GM19328 (cell line): ENCODE measurements around the gene NT5C1B.
"Not testable (repeated sequence)": the region's sequence is repeated elsewhere in the genome, so short reads cannot be mapped to it uniquely, and the experiment has no call there.

Experiments
- ATAC-seq: cut with Tn5 transposase; IDR thresholded peaks from one replicate; pipeline ENCODE4 v1.9.1; 2021; ENCODE audit warnings: mild to moderate bottlenecking, moderate library complexity; ENCODE audit not compliant: unreplicated experiment

Gene NT5C1B

DNA sequence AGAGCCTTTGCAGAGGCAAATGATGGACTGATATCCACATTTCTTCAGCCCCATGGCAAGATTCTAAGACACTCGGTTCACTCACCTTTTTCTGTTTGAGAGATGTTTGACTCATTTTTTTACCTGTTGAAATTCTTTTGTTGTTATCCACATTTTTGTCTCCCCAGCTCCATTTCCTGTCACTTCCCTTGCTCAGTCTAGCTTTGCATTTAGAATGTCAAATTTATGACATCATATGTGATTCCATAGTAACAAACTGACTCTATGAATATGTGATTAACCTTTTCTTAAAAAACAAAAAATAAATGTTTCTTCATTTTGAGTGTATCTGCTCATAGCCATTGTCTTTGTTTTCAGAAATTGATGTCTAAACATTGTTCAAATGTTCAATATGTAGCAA lies at the start of gene NT5C1B:
Gene NT5C1B (minus strand): TSS at position 216 of the 400 bp plus-strand sequence. CDS start 101 bp downstream, at position 115.
- no peak for ATAC-seq

DNA sequence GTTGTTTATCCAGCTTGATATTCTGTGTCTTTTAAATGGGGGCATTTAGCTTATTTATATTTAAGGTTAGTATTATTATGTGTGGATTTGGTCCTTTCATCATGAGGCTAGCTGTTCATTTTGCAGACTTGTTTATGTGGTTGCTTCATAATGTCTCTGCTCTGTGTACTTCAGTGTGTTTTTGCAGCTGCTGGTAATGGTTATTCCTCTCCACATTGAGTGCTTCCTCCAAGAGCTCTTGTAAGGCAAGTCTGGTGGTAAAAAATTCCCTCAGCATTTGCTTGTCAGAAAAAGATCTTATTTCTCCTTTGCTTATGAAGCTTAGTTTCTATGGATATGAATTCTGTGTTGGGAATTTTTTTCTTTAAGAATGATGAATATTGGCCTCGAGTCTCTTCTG lies 47.8 kb upstream of the NT5C1B start:
- no peak for ATAC-seq

DNA sequence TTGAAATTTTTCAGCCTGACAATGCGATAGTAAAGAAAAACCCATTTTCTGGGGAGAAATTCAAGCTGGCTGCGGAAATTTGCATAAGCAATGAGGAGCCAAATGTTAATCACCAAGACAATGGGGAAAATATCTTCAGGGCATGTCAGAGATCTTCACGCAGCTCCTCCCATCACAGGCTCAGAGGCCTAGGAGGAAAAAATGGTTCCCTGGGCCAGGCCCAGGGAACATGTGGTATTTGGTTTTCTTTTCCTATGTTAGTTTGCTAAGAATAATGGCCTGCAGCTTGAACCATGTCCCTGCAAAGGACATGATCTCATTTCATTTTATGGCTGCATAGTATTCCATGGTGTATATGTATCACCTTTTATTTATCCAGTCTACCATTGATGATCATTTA lies 43.3 kb upstream of the NT5C1B start:
- ATAC-seq: not testable (repeated sequence)

DNA sequence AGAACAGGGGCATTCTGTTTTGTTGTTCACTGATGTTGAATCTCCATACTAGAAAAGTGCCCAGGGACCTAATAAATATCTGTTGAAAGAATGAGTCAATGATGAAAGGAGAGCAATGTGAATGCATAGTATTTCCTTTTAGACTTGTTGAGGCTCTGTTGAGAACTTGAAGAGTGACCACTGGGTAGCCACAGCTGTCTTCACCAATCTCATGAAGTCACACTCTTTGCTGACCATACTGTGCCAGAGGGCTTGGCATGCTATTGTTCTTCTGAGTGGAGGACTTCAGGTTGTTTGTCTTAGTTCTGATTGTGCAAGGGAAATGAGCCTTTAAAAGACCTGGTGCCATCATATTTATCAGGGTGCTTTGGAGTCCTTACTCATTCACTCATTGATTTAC lies 41.6 kb upstream of the NT5C1B start:
- no peak for ATAC-seq

DNA sequence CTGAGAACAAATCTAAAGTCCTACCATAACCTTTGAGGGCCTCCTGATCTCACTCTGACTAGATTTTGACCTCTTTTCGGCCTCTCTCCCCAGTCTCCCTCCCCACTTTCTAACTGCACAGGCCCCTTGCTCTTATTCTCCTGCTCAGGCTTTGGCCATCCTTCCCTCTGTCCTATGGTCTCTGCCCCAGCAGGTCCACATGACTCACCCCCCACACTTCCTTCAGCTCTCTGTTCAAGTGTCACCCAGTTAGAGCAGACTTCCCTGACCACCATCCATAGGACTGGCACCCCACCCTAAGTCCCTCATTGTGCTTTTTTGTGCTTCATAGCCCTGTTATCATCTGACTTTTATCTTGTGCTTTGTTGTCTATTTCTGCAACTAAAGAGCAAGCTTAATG lies 41.2 kb upstream of the NT5C1B start:
- no peak for ATAC-seq

DNA sequence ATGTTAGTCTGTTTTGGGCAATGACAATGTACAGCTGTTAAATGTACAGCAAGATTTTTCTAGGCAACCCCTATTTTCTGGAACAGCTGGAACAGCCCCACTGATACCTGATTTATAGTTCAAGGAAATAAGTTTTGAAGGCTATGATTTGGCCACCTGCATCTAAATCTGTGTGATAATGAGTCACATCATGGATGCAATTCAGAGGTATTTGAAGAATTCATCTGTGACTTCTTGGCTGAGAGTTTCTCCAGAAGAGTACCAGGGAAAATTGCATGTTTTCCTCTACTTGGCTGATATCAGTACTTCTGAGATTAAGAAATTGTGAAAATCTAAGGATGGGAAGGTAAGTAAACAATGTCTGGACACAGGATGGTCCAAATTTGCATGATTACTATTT lies 40.7 kb upstream of the NT5C1B start:
- ATAC-seq: no peak

DNA sequence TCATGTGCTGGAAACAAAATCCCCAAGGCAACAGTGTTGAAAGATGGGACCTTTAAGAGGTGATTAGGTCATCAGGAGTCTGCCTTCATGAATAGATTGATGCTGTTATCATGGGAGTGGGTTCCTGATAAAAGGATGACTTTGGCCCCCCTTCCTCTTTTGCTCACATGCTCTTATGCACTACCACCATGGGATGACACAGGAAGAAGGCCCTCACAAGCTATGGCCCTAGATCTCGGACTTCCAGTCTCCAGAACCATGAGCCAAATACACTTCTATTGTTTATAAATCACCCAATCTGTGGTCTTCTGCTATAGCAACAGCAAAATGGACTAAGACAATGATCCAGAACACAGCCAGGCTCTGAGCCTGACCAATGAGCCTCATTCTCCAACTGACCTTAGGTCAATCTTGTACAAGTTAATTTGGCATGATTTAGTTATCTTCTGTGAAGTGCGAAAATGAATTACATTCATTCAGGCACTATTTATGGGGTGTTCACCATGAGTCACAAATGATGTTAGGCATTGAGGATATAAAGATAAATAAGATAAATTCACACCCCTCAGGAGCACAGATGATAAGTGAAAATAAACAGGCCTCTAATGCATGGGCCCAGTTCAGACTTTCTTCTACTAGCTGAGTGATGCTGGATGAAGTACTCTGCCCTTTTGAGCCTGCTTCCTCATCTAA lies 37.7 kb upstream of the NT5C1B start:
- no peak for ATAC-seq

DNA sequence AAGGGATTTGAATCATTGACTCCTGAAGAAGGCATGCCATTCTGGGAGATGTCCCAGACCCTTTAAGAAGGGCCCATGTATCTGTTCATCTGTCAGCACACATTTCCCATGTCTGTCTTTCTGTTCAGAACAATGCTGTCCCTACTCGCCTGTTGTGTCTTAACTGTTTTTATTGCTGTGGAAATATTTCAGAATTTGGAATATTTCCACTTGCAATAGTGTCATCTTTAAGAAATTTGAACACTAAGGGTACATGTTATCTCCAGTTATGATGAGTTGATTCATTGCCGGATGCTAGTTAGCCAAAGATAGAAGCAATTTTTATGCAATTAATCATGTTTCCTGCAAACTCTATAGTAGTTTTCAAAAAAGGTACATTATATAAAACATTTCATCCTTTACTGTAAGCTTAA lies 36.9 kb upstream of the NT5C1B start:
- ATAC-seq: no peak

DNA sequence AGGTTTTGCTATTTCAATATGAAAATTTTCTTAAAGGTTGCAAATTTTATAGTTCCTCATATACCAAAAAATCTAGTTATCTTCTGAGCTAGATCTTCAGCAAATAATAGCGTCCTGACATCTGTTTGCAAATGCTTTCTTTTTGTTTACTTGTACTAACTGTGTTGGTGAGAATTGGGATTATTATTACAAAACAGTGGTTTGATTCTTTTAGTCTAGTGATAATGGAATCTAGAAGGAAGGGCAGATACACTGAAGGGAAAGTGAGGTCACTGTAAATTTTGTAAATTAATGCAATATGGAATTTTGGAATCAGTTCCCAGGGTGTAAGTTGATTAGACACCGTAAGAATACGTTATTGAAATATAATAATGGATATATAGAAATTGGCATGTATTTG lies 36.2 kb upstream of the NT5C1B start:
- no peak for ATAC-seq

DNA sequence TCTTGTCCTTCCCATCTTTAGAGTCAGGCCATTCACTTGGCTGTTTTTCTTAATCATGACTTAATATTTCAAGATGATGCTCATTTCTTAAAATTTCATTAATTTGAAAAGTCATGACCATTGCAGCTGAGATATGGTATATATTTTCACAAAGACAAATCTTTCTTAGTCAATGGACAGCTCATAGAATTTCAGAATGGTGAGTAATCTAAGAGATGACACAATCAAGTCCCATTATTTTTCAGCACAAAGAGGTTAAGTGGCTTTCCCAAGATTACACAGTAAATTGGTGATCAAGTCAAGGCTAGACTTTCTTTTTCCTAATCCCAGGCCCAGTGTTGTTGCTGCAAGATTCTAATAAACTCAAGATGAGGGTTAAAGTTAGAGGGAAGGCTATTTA lies 34.4 kb upstream of the NT5C1B start:
- ATAC-seq: no peak

DNA sequence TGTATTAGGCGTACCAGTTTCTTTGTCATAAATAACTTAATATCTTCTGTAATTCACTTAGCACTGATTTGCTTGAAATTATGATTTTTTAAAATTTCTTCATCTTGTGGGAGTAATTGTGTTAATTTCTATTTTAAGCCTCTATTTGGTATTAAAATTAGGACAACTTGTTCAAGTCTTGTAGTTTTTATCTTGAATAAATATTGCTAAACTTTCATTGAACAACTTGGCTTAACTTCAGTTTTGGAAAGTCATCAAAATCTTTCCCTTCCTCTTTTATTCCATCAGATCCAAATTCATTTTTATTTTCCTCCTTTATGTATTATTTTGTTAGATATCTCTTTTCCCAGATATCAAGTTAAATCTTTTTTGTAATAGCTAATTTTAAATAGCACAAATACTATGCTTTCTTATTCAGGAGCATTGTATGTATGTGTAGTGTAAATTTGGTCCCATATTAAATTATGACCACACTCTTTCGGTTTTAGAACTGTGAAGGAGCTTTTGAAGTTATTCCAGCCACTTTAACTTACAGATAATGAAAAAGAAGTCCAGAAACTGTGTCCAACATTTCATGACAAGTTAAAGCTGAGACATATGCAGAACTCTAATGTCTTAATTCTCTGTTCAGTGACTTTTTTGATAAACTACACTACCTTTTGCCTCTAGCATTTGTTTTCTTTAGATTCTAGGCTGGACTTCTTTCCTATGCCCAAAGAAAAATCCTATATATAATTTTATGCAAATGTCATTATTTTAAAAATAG lies 31.7 kb upstream of the NT5C1B start:
- no peak for ATAC-seq

DNA sequence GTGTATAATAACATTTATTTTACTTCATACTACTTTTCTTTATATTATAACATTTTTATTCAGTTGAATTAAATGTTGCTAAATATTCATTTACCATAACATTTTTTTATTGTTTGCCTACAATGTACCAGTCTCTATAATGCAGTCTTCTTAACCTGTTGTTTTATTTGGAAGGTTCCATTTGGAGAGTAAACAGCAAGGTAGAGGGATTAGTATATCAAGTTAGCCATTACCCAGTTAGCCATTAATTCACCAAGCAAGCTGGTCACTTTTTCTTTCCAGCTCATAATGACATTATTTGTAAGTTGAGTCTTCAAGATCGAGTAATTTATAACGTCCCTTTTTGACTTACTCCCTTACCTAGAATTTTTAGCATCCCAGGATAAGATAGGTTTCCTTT lies 29.7 kb upstream of the NT5C1B start:
- ATAC-seq: no peak

DNA sequence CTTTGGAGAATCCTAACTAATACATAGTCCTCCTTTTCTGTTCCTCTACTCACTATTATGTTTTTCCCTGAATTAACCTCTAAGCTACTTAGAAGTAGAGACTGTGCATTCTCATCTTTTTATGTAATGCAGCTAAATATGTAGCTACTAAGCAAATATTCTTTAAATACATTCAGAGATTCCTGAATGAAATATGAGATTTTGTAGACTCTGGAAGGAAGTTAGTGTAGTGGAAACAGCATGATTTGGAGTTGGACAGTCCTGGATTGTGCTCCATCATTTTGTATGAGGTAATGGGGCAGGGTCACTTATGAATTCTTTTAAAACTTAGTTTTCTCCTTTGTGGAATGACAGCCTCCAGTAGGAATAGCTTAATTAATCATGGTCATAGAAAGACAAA lies 24.7 kb upstream of the NT5C1B start:
- no peak for ATAC-seq

DNA sequence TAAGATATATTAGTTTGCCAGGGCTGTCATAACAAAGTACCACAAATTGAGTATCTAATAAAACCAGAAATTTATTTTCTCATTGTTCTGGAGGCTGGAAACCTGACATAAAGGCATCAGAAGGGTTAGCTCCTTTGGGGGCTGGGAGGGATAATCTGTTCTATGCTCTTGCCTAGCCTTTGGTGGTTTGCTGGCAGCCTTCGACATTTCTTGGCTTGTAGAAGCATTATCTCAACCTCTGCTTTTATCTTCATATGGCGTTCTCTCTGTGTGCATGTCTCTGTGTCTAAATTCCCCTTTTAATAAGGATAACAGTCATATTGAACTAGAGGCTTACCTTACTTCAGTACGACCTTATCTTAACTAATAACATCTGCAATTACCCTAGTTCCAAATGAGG lies 22.8 kb upstream of the NT5C1B start:
- ATAC-seq: no peak

DNA sequence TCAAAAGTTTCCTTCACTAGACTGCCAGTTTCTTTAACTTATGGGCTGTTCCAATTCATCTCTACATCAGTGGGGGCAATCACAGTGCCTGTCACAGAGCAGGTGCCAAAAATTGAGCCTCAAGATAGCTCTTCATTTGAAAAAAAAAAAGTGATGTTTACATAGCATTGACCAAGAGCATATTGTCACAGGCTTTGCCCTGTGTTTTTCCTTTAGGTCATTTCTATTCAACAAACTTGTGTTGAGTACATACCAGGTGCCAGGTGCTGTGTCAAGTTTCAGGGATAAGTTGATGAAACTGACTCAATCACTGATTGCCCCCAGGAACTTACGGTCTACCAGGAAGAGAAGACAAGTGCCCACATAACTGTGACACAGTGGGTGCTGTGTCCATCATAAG lies 22.2 kb upstream of the NT5C1B start:
- ATAC-seq: no peak

DNA sequence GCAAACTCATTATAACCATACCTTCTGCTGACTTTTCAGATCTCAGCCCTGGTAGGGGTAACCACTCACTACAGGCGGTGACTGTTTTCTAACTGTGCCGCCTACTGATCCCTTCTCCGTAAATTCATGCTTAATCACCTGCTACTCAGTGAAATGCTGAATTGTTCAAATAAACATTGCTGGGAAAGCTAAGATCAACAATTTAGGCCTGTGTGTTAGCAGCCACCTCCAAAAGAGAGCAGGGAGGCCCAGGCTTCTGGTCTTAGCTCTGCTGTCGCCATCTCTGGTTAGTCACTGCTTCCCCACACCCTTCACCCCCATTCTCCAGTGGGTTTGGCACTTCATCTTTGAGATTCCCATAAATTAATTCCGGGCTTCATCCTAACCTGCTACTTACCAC lies 21.8 kb upstream of the NT5C1B start:
- no peak for ATAC-seq

DNA sequence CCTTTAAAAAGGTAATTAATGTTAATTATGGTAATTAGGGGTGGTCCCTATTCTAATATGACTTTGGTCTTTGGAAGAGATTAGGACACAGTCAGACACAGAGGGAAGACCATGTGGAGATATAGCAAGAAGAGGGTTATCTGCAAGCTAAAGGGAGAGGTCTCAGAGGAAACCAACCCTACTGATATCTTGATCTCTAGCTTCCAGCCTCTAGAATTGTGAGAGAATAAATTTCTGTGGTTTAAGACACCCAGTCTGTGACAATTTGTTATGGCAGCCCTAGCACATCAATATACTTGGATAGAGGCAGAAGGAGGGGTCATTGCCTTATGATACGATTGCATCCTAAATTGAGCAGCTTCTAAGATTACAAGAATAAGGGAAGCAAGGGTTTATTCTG lies 21.3 kb upstream of the NT5C1B start:
- ATAC-seq: no peak

DNA sequence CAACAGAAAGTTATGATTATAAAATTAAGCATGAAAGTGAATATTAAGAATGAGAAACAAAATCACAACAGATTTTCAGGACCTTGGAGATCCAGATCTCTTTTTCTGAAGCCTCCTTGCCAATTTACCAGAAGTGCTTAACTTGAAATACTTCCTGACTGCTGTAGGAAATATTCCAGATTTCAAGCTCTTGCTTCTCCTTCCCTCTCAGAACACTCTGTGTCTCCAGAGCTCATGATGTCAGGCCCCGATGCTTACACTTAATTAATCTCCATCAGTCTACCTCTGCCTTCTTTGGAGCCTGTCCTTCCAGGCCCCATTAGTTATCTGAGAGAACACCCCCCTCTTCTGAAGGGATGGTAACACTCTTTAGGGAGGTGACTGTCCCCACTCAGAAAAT lies 20.7 kb upstream of the NT5C1B start:
- ATAC-seq: no peak

DNA sequence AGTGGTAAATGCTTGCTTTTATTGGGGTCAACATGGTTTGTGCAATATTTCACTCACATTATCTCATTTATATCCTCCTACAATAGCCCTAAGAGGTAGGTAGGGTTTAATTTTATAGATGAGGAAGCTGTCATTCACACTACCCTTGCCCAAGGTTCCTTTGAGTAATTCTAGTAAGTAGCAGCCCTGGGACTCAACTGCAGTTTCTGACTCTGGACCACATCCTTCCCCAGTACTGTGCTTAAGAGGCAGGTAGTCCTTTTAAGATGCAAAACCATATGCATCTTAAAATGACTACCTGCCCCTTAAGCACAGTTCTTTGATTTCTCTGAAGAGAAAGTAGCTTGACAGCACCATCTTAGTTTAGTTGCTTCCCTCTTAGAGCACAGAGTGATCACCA lies 15.7 kb upstream of the NT5C1B start:
- ATAC-seq: no peak

DNA sequence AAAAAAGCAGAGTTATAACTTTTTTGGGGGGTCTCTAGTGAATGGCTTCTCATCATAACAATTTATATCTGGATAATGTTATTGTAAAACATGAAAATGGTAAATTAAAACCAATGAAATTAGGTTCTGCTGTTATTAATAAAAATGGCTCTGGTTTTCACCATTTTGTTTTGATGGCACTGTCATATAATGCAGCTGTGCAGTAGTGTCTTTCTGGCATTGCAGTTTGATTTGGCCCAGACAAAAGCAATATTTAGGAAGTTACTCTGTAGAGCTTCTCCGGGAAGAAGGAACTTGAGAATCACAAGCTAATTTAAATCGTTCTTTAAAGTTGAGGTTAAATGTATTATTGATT lies 15.1 kb upstream of the NT5C1B start:
- ATAC-seq: no peak

DNA sequence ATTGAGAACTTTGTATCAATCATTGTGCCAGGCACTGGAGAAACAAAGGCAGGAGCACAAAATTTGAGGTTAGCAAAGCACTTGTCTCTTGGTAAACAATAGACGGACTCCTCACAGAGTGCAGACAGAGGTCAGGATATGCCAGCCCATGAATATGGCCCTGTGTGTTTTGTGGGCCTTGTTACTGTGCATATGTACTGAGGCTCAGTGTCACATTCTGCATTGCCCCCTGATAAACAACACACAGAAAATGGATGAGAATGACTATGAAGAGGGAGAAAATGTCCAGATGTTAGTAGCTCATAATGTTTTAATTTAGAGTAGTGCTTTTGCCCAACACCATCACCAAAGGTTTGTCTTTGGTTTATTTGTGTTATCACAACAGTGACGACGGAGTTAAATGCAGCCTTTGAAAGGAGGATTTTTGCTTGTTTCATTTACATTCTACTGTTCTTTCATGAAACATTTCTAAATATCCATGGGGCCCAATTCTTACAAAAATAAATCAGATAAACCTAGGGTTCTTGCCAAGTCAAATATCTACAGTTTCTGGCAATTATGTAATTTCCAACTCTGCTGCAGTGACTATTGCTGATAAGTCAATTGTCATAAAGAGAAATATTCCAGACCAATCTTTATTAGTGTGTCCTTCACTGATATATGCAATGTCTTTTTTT lies 14.6 kb upstream of the NT5C1B start:
- no peak for ATAC-seq

DNA sequence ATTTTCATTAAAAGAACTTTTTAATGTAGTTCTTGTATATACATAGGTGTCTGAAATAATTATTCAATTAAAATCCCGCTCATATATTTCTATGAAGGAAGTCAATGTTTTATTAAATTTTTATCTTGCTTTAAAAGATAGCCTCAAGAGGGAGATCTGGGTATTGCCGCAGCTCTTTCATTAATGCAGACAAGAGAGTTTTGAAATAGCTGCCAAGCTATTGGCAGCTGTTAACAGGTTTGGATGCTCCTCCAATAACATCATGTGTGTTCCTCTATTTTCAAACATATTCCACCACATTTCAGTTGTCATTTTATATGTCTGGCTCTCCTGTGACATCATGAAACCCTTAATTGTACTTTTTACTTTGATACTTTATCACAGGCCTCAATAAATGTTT lies 12.9 kb upstream of the NT5C1B start:
- no peak for ATAC-seq
